HTERT RPE-1 (cell line): ENCODE data around the gene MIER2.
"Not testable (repeated sequence)": the region's sequence is repeated elsewhere in the genome, so short reads cannot be mapped to it uniquely, and the experiment has no call there.

ENCODE experiments used
- in situ Hi-C: fragments of 300-500 bp; cut with MboI; formaldehyde crosslinking; loops from 4 replicates; pipeline ENCODE4 v1.14.3; 2020; ENCODE audit warnings: low sequenced_read_pairs

MIER2 gene

GRCh38 chr19:362683-363082, 18.1 kb upstream of the MIER2 start:
- in situ Hi-C loops: no loop called here

- in situ Hi-C loops: no loop called here
Observed at GRCh38 chr19:362154-362553, 17.6 kb upstream of the MIER2 start.

- in situ Hi-C loops: no loop called here
Observed at GRCh38 chr19:359653-359925, 15.0 kb upstream of the MIER2 start.

- in situ Hi-C loops: not testable (repeated sequence)
Observed at GRCh38 chr19:355536-355935, 10.9 kb upstream of the MIER2 start.

DNA sequence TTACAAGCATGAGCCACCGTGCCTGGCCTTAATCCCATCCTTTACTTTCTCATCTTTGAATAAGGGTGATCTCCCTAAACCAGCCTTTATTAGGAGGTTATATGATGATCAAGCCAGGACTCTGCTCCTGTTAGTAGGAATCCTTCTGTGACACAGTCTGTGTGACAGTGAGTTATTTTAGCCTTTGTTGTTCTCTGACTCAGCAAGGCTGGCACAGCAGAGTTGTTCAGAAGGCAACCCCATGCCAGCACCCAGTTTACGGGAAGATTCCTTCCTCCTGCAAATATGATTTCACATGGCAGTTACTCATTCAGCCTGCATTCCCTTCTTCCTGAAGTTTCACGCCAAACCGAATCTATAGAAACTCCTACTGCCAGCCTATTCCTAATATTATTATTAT, 10.5 kb upstream of the MIER2 start:
- in situ Hi-C loops: no loop called here

- in situ Hi-C loops: no loop called here
Observed at GRCh38 chr19:351976-352625, 7.5 kb upstream of the MIER2 start.

DNA sequence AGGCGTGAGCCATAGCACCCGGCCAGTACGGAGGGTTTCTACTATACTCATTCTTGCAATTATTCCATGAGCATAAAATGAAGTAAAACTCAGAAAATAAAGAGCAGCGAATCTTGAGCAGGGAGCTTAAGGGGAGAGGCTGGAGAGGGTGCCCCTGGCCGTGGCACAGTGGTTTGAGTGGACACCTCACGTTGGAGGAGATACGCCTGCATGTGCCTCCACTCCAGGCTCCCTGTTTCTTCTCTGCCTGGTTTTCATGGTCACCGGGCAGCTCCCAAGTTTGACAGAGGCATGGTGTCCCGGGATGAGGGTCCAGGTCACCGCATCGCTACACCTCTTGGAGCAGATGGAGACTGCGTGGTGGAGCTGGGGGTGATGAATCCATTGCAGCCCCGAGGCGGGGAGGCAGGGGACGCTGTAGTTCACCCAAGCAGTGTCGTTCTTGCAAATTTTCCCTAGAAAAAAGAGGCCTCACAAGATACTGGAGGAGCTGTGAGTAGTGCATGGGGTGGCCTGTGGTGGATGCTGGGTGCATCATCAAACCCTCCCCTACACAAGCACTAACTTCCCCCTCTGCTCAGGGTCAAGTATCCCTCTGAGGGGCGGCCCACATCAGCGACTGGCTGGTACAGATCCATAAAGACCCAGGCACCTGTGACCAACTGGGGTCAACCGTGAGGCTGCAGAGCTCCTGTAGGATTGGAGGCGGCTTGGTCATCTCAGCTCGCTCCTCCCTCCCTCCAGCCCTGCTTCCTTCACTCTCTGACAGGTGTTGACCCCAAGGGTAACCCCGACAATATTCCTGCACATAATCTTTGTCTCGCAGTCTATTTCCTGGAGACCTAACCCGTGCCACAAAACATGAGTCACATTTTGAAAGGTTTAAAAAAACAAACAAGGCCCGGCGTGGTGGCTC, 3.6 kb upstream of the MIER2 start:
- in situ Hi-C loops: no loop called here

- in situ Hi-C loops: no loop called here
Observed at GRCh38 chr19:345320-345879, 804 bp upstream of the MIER2 start.

- in situ Hi-C loops: no loop called here
Observed at GRCh38 chr19:343941-344624, 513 bp downstream of the MIER2 start.

- in situ Hi-C loops: no loop called here
Observed at GRCh38 chr19:343451-343931, 1.1 kb downstream of the MIER2 start.

GRCh38 chr19:342801-343421, 1.7 kb downstream of the MIER2 start:
- in situ Hi-C loops: no loop called here

GRCh38 chr19:342128-342455, 2.5 kb downstream of the MIER2 start:
- in situ Hi-C loops: no loop called here

- in situ Hi-C loops: no loop called here
Observed at GRCh38 chr19:341386-342127, 3.0 kb downstream of the MIER2 start.

GRCh38 chr19:340620-341385, 3.8 kb downstream of the MIER2 start:
- in situ Hi-C loops: no loop called here

- in situ Hi-C loops: no loop called here
Observed at GRCh38 chr19:339262-339887, 5.2 kb downstream of the MIER2 start.

GRCh38 chr19:338421-338820, 6.2 kb downstream of the MIER2 start:
- in situ Hi-C loops: no loop called here

GRCh38 chr19:336067-336614, 8.5 kb downstream of the MIER2 start:
- in situ Hi-C loops: no loop called here

DNA sequence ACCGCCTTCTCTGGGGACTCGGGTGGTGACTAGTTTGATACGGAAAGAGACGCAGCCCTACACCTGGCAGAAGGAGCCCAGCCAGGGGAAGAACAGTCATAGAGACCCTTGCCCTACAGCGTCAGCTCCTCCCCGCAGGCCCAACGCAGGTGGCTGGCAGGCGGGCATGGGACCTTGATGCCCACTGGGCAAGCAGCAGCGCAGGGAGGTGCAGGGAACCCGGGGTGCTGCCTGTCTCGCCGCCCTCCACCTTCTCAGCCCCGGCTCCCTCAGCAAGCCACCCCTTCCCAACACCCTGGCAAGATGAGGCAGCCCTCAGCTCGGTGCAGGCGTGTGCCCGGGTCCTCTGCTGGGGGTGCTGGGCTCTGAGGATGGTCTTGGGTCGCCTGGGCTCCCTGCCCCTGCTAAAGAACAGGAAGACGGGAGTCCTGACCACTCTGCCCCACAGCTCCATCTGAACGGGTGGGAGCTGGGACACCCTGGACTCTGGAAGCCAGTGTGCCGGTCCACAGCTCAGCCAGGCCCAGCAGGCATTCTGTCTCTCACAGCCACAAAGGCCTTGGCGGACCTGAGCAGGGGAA, 9.0 kb downstream of the MIER2 start:
- in situ Hi-C loops: no loop called here

DNA sequence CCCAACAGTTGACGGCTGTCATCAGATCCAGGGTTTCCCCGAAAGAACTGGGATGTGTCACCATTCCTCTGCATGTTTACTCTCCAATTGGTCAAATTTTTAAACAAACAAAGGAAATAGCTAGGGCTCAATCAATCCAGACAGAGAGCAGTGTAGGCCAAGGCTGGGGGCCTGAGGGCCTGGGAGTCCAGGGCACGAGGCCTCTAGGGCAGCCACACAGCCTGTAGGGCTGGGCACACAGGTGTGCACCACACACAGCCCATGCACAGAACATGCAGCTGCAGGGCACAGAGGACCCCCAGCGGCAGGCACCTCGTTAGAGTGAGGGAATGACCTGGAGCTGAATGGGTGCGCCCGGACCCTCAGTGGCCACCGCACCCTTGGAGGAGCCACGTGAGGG, 9.5 kb downstream of the MIER2 start:
- in situ Hi-C loops: no loop called here
